Gastrocnemius medialis (tissue), 4 donors: ENCODE data around the gene AGPAT3.

Experiments used
- POLR2A ChIP-seq, 2 donors: fragments of 450-650 bp; IDR thresholded peaks; one replicate each; pipeline ENCODE4 v1.6.1; 2017; ENCODE audit warnings: antibody characterized with exemption in 2 of 2, mild to moderate bottlenecking in 2 of 2, moderate library complexity in 2 of 2
- TF ChIP-seq, protein P1 (sequence below), 5 experiments: fragments of 450-650 bp in 3 of 5; fragments of 200-600 bp in 2 of 5; sonication (generic) in 2 of 5; IDR thresholded peaks in 4 of 5; conservative IDR thresholded peaks in 1 of 5; 1 replicate in 4 of 5; 2 replicates in 1 of 5; pipeline ENCODE4 v1.5.1; 2016 to 2019; ENCODE audit warnings: antibody characterized with exemption in 5 of 5, mild to moderate bottlenecking in 3 of 5, moderate library complexity in 3 of 5

DNA sequence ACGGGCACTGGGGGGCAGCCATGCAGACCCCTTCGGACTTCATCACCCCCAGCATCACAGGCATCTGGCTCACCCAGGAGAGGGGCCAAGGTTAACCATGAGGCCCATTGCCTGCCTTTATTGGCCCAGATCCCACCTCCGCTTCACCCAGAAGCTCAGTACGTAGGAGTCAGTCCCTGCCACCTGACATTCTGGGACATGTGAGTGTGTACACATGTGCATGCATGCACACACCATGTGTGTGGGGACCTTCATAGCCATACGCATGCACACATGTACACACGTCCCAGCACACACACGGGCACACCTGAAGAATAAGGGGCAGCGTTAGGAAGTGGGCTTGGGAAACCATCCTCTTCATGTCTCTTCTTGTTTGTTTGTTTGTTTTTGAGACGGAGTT lies 123.0 kb downstream of the AGPAT3 start:
- TF ChIP-seq, protein P1, sequence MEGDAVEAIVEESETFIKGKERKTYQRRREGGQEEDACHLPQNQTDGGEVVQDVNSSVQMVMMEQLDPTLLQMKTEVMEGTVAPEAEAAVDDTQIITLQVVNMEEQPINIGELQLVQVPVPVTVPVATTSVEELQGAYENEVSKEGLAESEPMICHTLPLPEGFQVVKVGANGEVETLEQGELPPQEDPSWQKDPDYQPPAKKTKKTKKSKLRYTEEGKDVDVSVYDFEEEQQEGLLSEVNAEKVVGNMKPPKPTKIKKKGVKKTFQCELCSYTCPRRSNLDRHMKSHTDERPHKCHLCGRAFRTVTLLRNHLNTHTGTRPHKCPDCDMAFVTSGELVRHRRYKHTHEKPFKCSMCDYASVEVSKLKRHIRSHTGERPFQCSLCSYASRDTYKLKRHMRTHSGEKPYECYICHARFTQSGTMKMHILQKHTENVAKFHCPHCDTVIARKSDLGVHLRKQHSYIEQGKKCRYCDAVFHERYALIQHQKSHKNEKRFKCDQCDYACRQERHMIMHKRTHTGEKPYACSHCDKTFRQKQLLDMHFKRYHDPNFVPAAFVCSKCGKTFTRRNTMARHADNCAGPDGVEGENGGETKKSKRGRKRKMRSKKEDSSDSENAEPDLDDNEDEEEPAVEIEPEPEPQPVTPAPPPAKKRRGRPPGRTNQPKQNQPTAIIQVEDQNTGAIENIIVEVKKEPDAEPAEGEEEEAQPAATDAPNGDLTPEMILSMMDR (IDR thresholded peaks at IDR 0.05 in 4 of 5, conservative IDR thresholded peaks at IDR 0.05 in 1 of 5) = no peak
- TF ChIP-seq POLR2A (IDR thresholded peaks at IDR 0.05) = no peak
